ENCODE results near the gene RANBP3L.

DNA sequence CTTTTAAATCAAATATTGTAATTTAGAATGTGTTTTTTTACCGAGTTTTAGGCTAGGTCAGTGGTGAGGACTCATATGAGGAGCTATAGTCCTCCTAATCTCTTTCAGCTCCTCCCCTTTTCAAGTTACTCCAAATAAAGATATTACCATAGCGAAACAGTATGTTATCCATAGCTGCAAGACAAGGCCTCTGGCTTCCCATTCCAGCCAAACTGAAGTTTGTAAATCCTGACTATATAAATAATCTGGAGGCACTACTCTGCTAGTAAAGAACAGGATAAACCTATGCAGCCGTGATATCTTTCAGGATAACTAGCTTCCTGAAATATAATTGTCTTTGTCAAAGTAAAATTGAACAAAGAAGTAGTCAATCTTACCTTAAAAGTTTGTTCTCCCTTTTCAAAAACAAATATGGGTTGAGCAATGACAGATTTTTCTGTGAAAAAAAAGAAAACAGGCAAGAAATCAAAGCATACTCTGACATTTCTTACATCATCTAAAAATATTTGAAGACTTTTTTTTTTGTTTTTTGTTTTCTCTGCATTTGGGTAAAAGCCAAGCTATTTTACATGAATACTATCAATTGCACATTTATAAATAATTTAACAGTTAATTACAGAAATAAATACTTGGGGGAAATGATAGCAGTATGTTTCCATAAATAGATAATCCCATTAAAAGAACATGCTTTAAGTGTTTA is 30.7 kb downstream of the RANBP3L start:
- TF ChIP-seq POLR2AphosphoS5 (IDR thresholded peaks at IDR 0.05; ENCODE audit: low read depth, low read length): no peak
- no peak for TF ChIP-seq POLR2A (IDR thresholded peaks at IDR 0.05; ENCODE audit: low read depth, low read length)

All from GM12891 (cell line).